Hepatic stellate cell (primary cell): ENCODE results near the gene PVALEF.

Source experiments
- DNase-seq: peaks from one replicate; pipeline ENCODE4 v3.0.0; 2011; ENCODE audit warnings: low spot score

PVALEF gene

GRCh38 chr17:81128774-81129173 lies 36.5 kb upstream of the PVALEF start:
- DNase-seq, result no peak

GRCh38 chr17:81129289-81129688 lies 36.0 kb upstream of the PVALEF start:
- DNase-seq, result no peak

GRCh38 chr17:81129711-81130367 lies 35.5 kb upstream of the PVALEF start:
- no peak for DNase-seq

GRCh38 chr17:81130385-81131361 lies 34.6 kb upstream of the PVALEF start:
- no peak for DNase-seq

GRCh38 chr17:81131486-81132196 lies 33.7 kb upstream of the PVALEF start:
- no peak for DNase-seq

GRCh38 chr17:81132197-81132540 lies 33.1 kb upstream of the PVALEF start:
- DNase-seq, result no peak

- DNase-seq, result no peak
Measured at GRCh38 chr17:81132770-81133723, 32.3 kb upstream of the PVALEF start.

GRCh38 chr17:81134064-81134781 lies 31.1 kb upstream of the PVALEF start:
- no peak for DNase-seq

GRCh38 chr17:81135505-81136278 lies 29.6 kb upstream of the PVALEF start:
- DNase-seq, result no peak

GRCh38 chr17:81136366-81136765 lies 28.9 kb upstream of the PVALEF start:
- no peak for DNase-seq

- DNase-seq, result no peak
Measured at GRCh38 chr17:81137248-81137647, 28.1 kb upstream of the PVALEF start.

- DNase-seq, result no peak
Measured at GRCh38 chr17:81138083-81138482, 27.2 kb upstream of the PVALEF start.

GRCh38 chr17:81138500-81138899 lies 26.8 kb upstream of the PVALEF start:
- no peak for DNase-seq

GRCh38 chr17:81139428-81139827 lies 25.9 kb upstream of the PVALEF start:
- DNase-seq, result no peak

GRCh38 chr17:81140018-81140417 lies 25.3 kb upstream of the PVALEF start:
- DNase-seq, result no peak

- no peak for DNase-seq
Measured at GRCh38 chr17:81140695-81141094, 24.6 kb upstream of the PVALEF start.

- DNase-seq, result peak; percentile 91
Measured at GRCh38 chr17:81142301-81143199, 22.8 kb upstream of the PVALEF start.

- DNase-seq, result no peak
Measured at GRCh38 chr17:81143200-81143527, 22.1 kb upstream of the PVALEF start.

- DNase-seq, result no peak
Measured at GRCh38 chr17:81143717-81144422, 21.4 kb upstream of the PVALEF start.
